GDM1 (cell line): ENCODE data around the gene RMI2.

ENCODE experiments used
- DNase-seq: peaks from one replicate; lab custom pipeline; 2025; lab: John Stamatoyannopoulos, UW

RMI2 gene

DNA sequence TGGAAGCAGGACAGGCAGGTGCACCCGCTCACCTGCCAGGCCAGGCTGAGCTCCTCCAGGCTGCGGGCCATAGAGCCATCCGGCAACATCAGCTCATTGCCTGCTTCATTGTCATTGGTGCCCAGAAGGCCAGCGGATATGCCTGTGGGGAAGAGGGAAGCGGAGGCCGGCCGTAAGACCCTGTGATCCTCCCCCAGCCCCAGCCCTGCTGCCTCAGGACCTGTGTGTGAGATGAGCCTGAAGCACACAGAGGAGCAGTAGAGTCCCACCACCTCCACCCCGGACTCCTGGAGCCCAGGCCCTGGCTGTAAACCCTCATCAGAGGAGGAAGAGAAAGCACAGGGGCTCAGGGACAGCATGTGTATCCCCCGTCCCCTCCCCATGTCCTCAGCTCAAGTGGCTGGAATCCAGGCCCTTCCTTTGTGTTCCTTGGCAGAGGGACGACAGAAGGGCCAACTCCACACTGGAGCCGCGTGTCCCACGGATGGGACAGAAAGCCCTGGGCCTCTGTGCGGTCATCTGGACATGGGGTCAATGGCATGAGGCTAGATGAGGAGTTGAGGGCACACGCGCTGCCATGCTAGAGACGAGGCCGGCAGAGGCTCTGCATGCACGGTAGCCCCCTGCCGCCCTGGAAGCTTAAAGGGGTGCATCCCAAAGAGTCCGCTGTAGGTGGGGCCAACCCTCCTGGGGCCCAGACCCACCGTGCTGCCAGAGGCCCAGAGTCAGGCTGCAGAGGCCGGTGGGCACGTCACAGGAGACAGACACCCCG, 39.1 kb downstream of the RMI2 start:
- DNase-seq: no peak

GRCh38 chr16:11384956-11385586, 39.8 kb downstream of the RMI2 start:
- no peak for DNase-seq

GRCh38 chr16:11386054-11386680, 40.9 kb downstream of the RMI2 start:
- no peak for DNase-seq

GRCh38 chr16:11386791-11387546, 41.7 kb downstream of the RMI2 start:
- no peak for DNase-seq

DNA sequence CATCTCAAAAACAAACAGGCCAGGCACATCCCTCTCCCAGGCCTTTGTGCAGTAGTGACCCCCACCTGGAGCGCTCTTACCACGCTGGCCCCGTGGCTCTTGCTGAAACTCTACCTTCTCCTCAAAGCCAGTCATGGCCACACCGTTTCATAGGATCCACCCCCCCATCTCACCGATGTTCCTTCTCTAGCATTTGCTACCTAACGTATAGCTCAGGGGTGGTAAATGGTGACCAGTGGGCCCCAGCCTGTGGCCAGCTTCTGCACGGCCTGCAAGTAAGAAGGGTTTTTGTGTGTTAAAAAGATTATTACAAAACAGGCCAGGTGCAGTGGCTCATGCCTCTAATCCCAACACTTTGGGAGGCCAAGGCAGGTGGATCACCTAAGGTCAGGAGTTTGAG, 43.8 kb downstream of the RMI2 start:
- DNase-seq: no peak

GRCh38 chr16:11389631-11390565, 44.6 kb downstream of the RMI2 start:
- no peak for DNase-seq

DNA sequence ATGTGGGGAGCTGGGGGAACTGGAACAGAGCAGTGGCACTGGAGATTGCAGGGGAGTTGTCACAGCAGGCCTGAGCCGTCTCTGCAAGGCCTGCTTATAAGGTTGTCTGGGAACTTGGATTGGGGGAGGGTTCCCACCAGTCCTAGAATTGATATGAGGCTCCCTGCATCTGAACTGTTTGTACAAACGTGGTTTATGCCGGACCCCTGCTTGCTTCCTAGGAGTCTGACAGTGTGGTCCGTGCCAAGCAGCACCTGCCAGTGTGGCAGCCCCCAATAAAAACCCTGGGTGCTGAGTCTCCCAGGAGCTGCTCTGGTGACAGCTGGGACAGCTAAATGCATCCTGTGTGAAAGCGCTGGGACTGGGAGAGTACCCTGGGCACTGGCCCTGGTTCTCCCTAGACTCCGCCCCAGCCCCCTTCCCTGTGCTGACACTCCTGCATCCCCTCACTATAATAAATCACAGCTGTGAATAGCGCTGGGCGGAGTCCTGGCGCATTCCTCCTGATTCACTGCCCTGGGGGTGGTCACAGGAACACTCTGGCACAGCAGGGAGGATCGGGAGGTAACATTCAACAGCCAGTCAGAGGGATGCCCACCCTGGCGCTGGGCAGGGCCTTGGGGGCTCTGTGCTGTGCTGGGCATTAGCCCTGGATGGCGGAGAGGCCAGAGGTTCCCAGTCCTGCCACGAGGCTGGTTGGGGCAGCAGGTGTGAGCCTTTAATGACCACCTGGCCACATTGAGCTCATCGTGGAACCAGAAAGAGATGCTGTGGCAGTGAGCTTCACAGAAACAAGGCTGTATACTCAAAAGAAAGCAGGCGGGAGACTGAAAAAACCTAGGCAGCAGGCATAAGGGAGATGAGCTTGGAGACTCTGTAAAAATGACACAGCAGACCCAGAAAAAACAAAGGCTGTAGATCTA, 45.6 kb downstream of the RMI2 start:
- DNase-seq: no peak

GRCh38 chr16:11391576-11391975, 46.3 kb downstream of the RMI2 start:
- no peak for DNase-seq

DNA sequence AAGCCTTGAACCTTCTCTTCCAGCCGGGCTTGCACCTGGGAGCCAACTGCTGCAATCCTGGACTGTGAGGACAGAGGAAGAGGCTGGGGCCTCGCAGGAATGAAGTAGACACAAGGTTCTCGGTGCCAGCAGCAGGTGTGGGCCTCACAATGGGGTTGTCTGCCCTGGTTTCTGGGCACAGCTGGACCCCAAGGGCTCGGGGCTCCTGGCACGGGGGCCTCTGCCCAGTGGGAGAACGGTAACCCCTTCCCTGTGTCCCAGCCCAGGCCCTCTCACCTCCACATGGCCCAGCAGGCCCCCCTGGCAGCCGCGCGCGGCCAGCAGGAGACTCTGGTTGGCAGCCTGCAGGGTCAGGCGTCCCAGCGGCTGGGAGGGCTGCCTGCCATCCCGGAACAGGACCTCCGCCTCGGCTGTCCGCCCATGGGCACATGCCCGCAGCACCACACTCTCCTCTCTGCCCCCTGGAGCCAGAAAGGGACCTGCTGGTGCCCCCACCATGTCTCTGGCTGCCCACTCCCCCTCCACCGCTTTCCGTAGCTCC, 46.9 kb downstream of the RMI2 start:
- no peak for DNase-seq

DNA sequence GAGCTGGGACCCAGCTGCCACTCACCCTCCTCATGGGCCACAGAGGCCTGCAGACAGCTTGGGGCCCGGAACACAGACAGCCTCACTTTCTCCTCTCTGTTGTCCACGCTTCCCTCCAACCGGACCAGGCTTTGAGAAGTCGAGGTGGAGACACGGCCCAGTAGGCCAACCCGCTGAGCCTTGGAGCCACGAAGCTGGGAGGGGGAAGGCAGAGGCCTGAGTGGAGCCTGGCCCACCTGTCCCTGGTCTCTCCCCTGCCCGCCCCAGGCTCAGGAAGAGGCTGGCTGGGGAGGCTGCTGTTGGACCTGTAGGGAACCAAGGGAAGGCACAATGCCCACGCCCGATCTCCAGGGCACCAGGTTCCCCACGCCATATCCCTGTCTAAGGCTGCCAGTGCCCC, 48.1 kb downstream of the RMI2 start:
- no peak for DNase-seq

GRCh38 chr16:11393861-11394592, 48.8 kb downstream of the RMI2 start:
- no peak for DNase-seq

DNA sequence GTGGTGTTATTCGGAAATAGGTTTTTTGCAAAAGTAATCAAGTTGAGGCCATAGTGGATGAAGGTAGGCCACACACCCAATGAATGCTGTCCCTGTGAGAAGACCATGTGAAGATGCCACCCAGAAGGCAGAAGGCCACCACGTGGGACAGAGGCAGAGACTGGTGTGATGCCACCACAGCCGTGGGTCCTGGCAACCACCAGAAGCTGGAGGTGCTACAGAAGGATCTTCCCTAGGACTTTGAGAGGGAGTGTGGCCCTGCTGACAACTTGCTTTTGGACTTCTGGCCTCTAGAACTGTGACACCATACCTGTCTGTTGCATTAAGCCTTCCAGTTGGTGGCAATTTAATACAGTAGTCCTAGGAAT, 49.3 kb downstream of the RMI2 start:
- no peak for DNase-seq

- DNase-seq: no peak
Observed at GRCh38 chr16:11395008-11395948, 50.0 kb downstream of the RMI2 start.

- no peak for DNase-seq
Observed at GRCh38 chr16:11395949-11396240, 50.6 kb downstream of the RMI2 start.

GRCh38 chr16:11396241-11397048, 51.2 kb downstream of the RMI2 start:
- peak; percentile 11 for DNase-seq

DNA sequence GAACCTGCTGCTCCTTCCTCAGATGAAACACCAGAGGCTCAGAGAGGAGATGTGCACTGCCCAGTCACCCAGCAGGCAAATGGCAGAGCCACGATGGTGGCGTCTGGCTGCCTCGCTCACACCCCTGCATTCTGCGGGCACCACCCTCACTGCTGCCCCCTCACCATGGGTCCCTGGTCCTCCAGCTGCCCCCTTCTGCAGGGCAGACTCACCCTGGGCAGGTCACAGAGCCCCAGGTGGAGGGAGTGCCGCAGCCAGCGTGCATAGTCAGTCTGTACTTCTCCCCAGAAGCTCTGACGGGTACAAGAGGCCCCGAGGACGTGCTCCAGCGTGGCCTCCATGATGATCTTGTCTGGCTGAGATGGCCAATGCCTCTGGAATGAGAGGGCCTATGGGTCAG, 52.9 kb downstream of the RMI2 start:
- no peak for DNase-seq

DNA sequence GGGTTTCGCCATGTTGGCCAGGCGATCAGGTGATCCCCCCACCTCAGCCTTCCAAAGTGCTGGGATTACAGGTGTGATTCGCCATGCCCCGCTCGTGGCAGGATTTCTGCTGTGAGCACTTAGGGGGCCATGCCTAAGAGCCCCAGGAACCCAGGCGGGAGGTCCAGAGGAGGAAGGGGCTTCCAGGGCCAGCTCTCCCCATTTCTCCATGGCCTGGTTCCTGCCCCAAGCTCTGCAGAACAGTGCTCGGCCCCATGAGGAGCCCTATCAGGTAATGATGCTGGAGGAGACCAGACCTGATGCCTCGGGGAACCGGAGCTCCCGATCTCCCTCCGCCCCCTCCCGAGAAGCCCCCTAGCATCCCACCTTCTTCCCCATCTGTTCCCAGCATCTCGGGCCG, 53.6 kb downstream of the RMI2 start:
- DNase-seq: no peak
